Lower leg skin (tissue), 3 donors: ENCODE results near the gene MPRIP.

Experiments used
- CTCF ChIP-seq, 3 donors: fragments of 450-650 bp; IDR thresholded peaks; one replicate each; pipeline ENCODE4 v1.5.1; 2016; ENCODE audit warnings: antibody characterized with exemption in 3 of 3, mild to moderate bottlenecking in 3 of 3, moderate library complexity in 2 of 3
- POLR2A ChIP-seq, 2 donors: fragments of 450-650 bp; IDR thresholded peaks; one replicate each; pipeline ENCODE4 v1.6.1; 2016 to 2017; ENCODE audit warnings: antibody characterized with exemption in 2 of 2, mild to moderate bottlenecking in 1 of 2, moderate library complexity in 1 of 2

- no peak for TF ChIP-seq POLR2A (IDR thresholded peaks at IDR 0.05)
- no peak for TF ChIP-seq CTCF (IDR thresholded peaks at IDR 0.05)
Measured at GRCh38 chr17:17061516-17061915, 19.3 kb downstream of the MPRIP start.
